HG02798 (cell line): ENCODE measurements around the gene PRKD2.
"Not testable (repeated sequence)": the region's sequence is repeated elsewhere in the genome, so short reads cannot be mapped to it uniquely, and the experiment has no call there.

Source experiments
- ATAC-seq: cut with Tn5 transposase; IDR thresholded peaks from one replicate; pipeline ENCODE4 v1.9.1; 2021; ENCODE audit warnings: mild to moderate bottlenecking; ENCODE audit not compliant: unreplicated experiment, poor library complexity

PRKD2 gene

DNA sequence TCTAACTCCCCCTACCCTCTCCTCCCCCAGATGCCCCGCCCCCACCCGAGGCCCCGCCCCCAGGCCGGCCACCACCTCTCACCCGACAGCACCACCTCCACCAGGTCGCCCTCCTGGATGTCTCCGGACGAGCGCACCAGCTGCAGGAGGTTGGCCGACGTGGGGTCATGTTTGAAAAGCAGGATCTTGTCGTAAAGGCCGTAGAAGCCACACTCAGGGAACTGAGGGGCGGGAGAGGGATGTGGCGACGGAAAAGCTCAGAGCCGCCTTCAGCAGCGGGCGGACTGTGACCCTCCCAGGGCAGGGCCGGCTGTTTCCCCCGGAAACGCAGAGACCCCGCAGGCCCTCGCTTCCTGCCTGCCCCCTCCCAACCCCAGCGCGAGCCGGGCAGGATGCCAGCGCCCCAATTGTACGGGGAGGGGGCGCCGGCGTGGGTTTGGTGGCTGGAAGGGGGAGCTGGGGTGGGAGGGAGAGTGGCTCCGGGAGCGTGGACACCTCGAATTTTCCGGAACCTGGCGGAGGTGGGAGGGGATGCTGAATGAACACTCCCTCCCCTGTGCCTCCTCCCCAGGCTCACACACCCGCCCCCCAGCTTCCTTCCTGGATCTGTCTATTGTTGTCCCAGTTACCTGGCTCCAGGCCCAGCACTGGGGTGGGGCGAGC lies 3.0 kb downstream of the PRKD2 start:
- ATAC-seq: no peak

DNA sequence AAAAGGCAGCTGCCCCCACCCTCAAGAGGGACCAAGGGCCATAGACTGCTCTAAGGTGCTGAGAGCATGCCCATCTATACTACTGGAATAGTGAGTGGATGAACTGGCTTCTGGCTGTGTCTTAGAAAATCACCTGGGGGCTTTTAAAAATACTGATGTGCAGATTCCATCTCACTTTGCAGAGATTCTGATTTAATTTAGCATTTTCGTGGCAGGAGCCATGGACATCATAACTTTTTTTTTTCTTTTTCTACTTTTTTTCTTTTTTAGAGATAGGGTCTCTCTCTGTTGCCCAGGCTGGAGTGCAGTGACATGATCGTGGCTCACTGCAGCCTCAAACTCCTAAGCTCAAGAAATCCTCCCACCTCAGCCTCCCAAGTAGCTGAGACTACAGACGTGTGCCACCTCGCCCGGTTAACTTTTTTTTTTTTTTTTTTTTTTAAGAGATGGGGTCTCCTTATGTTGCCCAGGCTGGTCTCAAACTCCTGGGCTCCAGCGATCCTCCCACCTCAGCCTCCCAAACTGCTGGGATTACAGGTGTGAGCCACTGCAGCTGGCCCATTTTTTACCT lies 4.1 kb downstream of the PRKD2 start:
- ATAC-seq: not testable (repeated sequence)

DNA sequence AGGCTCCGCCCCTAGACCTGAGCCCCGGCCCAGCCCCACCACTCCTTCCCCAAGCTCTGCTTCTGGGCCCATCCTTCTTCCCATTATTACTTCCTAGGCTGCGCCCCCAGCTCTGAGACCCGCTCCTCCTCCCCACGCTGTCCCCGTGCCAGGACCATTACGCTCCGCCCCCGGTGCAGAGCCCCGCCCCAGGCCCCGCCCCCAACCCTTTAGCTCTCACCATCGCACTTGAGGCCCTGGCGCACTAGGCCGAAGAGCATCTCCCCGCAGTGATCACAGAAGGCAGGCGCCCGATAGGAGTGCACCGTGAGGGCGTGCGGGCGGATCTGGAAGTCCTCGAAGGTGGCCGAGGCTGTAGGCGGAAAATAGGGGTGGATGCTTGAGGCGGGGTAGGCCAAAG lies 6.2 kb downstream of the PRKD2 start:
- no peak for ATAC-seq

DNA sequence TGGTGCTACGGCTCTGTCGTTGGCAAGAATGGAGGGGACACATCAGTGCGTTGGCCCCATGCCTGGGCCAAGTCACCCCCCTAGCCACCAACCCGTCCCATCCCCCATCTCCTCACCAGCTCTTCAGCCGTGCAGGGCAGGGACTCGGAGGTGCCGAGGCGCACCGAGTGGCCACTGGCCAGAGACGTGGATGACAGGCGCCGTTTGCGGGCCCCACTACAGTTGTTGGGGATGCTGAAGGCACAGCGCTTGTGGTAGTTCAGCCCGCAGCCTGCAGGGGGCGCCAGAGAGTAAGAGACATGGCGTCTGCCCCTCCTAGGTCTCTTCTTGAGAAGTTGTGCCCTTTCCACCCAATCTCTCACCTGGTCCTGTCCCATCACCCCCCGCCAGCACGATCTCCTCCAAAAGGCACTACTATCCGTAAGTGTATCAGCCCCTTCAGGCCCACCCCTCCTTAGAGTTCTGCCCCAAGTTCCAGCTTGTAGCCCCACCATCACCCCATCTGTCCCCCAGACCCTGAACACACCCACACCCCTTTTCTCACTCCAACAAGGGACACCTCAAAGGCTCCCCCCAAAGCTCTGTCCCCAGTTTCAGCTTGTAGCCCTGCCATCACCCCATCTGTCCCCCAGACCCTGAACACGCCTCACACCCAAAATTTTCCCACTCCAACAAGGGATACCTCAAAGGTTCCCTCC lies 12.4 kb downstream of the PRKD2 start:
- no peak for ATAC-seq

GRCh38 chr19:46700704-46701103 lies 16.2 kb downstream of the PRKD2 start:
- ATAC-seq: no peak

DNA sequence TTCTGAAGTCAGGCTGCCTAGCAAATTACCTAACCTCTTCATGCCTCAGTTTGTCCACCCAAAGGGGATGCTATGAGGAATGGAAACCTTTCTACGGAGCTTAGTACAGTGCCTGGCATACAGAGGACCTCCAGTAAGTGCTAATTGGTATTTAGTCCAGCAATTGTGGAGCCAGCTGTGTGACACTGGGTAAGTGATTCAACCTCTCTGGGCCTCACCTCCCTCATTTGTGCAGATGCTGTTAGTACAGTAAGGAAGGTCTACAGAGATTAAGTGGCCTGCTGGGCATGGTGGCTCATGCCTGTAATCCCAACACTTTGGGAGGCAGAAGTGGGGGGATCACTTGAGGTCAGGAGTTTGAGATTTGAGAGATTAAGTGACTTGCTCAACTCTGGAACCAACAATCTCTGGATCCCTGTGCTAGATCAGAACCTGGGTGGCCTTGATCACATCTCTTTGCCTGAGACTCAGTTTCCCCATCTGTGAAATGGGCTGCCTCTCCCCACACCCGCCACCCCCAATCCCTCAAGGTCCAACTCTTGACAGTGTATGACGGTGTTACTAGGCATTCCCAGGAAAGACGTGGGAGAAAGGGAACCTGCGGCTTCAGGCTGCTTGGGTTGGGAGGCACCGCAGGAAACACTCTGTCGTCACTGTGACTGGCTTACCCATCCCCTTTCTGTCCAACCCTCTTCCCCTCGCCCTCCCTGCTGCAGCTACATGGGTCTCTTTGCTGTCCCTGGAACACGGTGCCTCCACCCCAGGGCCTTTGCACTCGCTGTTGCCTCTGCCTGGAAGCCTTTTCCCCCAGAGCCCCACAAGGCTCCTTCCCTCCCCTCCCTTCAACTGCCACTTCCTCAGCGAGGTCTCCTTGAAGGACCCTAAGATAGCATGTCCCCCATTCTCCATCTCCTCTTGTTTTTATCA lies 18.3 kb downstream of the PRKD2 start:
- ATAC-seq: no peak

DNA sequence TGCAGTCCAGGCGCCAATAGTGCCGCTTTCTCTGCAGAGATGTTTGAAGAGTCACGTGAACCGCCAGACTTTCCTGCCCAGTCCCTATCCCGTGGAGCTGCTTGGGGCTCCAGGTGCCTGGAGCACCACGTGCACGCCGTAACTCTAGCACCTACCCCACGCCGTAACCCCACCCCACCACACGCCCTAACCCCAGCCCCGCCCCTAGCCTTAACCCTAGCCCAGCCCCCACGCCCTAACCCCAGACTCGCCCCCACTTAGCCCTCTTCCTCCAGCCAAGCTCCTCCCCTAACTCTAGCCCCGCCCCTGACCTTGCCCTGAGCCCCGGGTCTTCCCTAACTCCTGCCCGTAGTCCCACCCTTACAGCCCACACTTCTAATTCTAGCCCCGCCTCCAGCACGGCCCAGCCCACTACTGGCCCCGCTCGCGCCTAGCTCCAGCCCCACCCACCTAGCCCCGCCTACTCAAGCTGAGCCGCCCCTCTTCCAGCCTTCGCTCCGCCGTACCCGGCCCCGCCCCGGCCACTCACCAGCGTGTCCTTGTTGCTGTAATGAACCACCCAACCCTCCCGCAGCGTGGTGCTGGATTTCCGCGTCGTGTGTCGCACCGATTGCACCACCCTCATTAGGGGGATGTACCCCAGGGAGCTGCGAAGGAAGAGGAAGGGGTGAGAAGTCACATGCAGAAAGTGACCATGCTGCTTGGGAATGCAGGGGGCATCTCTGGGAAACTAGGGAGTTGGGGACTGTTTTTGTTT lies 19.5 kb downstream of the PRKD2 start:
- no peak for ATAC-seq

DNA sequence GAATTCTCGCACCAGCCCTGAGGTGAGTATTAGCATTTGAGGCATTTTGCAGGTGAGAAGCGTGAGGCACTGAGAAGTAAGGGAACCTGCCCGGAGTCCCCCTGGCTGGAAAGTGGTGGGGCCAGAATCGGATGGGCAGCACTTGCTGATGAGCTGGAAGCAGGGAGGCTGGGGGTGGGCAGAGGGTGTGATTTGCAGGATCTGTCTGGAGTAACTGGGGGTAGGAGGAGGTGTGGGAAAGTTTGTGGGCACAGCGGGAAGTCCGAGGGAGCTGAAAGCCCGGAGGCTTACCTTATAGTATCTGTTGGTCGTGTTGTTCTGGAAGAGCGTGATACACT lies 20.1 kb downstream of the PRKD2 start:
- ATAC-seq: no peak

GRCh38 chr19:46696052-46696451 lies 20.9 kb downstream of the PRKD2 start:
- ATAC-seq: no peak

- no peak for ATAC-seq
These were observed 23.2 kb downstream of the PRKD2 start for GRCh38 chr19:46693760-46694159.

DNA sequence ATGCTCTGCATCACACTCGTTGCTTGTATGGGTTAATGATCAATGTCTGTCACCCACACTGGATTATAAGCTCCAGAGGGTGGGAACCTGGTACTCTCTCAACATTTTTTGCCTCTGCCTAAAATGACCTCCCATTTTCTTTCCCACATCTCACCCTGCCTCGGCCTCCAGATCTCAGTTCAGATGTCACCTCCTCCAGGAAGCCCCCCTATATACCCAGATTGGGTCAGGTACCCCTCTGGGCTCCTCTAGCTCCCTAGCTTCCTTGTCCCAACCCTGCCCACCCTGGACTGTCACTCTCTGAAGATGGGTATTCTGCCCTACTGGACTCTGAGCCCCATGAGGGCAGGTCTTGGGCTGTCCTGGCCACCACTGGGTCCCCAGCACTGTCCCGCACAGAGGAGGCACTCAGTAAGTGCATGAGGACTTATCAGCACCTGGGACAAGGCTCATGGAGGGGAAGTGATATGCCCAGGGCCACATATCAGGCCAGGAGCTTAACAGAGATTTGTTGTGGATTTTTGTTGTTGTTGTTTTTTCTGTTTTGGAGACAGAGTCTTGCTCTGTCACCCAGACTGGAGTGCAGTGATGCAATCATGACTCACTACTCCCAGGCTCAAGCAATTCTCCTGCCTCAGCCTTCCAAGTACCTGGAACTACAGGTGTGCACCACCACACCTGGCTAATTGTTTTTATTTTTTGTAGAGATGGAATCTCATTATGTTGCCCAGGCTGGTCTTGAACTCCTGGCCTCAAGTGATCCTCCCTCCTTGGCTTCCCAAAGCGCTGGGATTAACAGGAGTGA lies 23.8 kb downstream of the PRKD2 start:
- no peak for ATAC-seq

DNA sequence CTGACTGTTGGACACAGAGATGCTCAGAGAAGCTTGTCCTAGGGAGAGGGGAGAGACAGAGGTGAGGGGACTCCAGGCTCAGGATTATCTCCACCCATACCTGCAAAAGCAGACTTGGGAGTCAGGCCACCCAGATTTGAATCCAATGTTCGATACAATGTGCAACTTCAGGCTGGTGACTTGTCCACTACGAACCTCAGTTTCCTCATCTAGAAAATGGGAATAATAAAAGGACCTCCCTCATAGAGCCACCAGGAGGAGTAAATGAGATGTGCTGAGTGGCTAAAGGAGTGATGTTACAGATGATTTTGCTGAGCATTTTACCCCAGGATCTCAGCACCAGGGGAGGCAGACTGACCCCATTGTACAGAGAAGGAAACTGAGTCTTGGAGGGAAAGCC lies 25.0 kb downstream of the PRKD2 start:
- ATAC-seq: no peak

DNA sequence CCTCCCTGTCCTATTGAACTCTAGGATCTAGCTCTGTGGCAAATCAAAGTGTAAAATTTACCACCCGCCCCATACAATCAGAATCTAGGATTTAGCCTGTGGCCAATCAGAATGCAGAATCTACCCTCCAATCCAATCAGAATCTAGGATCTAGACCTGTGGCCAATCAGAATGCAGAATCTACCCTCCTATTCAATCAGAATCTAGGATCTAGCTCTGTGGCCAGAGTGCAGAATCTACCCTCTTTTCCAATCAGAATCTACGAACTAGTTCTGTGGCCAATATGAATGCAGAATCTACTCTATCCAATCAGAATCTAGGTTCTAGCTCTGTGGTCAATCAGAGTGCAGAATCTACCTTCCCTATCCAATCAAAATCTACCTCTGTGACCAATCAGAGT lies 25.8 kb downstream of the PRKD2 start:
- ATAC-seq: no peak

DNA sequence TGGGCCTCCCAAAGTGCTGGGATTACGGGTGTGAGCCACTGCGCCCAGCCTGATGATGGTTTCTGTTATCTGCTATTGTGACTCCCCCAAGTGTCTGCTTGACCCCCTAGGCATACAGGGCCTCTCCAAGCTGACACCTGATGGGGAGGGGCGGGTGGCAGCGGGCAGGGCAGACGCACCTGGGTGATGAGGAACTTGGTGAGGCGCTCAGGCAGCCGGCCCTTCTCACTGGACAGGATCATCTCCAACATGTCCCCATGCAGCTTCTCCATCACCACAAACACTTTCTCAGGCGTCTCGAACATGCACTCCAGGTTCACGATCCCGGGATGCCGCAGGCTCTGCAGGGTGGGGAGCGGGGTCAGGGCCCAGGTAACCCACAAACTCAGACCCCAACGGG lies 27.6 kb downstream of the PRKD2 start:
- ATAC-seq: no peak

DNA sequence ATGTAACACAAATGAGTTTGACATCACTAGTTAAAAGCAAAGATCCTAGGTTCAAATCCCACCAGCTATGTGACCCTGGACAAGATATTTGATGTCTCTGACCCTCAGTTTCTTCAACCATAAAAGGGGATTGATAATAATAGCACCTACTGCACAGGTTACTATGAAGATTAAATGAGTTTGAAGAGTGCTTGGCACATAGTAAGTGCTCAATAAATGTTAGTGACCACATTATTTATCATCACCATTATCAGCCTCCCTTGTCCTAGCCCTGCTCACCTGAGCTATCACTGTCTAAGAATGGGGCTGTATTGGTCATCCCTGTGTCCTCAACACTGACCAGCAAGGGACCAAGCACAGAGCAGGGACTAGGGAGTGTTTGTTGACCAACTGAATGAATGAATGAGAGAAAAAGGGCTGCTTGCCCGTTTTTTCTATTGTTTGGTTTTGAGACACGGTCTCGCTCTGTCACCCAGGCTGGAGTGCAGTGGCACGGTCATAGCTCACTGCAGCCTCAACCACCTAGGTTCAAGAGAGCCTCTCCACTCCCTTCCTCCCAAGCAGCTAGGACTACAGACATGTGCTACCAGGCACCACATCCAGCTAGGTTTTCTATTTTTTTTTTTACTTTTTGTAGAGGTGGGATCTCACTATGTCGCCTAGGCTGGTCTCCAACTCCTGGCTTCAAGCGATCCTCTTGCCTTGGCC lies 29.3 kb downstream of the PRKD2 start:
- ATAC-seq: no peak

DNA sequence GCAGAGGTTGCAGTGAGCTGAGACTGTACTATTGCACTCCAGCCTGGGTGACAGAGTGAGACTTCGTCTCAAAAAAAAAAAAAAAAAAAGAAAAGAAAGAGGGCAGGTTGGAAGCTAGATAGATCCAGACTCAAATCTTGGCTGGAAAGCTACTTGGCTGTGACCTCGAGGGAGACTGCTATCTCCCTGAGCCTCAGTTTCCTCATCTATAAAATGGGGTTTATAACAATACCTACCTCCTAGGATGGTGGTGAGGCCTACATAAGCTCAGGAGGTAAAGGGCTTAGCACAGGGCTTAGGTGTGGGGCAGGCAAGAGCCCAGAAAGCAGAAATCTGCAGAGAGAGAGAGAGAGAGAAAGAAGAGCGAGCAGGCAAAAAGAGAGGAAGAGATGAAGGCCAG lies 31.7 kb downstream of the PRKD2 start:
- ATAC-seq: no peak

GRCh38 chr19:46678110-46678732 lies 38.7 kb downstream of the PRKD2 start:
- ATAC-seq: peak; percentile 36

DNA sequence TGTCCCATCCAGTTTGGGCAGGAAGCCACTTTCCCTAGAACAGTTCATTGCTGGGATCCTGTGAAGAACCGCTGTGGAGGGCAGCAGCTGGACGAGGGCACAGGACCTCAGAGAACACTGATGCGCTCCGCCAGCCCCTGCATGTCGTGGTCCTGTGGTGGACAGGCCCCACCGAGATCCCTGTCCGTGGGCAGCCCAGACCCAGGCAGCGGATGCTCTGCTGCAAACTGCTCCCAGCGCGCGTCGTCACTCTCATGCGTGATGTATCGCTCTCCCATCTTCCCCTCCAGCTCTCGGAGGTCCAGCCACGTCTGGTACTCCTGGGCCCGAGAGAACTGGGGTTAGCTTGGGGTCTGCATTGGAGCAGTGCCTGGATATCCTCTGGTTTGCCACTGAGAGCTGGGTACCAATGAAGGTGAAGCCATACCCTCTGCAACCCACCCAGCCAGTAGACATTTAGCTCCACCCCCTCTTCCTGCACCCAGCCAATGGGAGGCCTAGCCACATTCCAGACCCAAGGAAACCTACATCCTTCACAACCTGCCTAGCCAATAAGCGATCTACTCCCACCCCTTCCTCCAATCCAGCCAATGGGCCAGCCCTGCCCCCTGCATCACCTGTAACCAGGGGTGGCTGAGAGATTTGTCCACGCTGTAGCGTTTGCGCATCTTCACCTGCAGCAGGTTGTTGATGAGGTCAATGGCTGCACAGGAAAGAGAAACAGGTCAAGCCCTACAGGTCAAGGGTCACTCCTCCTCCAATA lies 42.3 kb downstream of the PRKD2 start:
- no peak for ATAC-seq
